Endothelial cell (in vitro differentiated cells): ENCODE data around the gene KCNQ4. TPM values are rescaled to one million over a fixed set of nuclear protein-coding genes. Genes with fewer than 3 reads are reported as not detected.

Experiments
- DNase-seq: peaks from one replicate; pipeline ENCODE4 v3.0.0; 2021; ENCODE audit warnings: low spot score
- H3K27ac Mint-ChIP-seq: one replicate; pipeline ENCODE4 v1.8.0; 2021; ENCODE audit warnings: mixed read lengths, inconsistent platforms; ENCODE audit not compliant: unreplicated experiment
- H3K27me3 Mint-ChIP-seq: one replicate; pipeline ENCODE4 v1.8.0; 2021; ENCODE audit warnings: mild to moderate bottlenecking, moderate library complexity, mixed read lengths, inconsistent platforms; ENCODE audit not compliant: unreplicated experiment
- H3K36me3 Mint-ChIP-seq: one replicate; pipeline ENCODE4 v1.8.0; 2021; ENCODE audit warnings: mild to moderate bottlenecking, low read depth, mixed read lengths, inconsistent platforms; ENCODE audit not compliant: unreplicated experiment
- H3K4me1 Mint-ChIP-seq: one replicate; pipeline ENCODE4 v1.8.0; 2021; ENCODE audit warnings: mild to moderate bottlenecking, mixed read lengths, inconsistent platforms; ENCODE audit not compliant: unreplicated experiment
- H3K4me3 Mint-ChIP-seq: one replicate; pipeline ENCODE4 v1.8.0; 2021; ENCODE audit warnings: mild to moderate bottlenecking, mixed read lengths, inconsistent platforms; ENCODE audit not compliant: unreplicated experiment
- H3K9me3 Mint-ChIP-seq: one replicate; pipeline ENCODE4 v1.8.0; 2021; ENCODE audit warnings: mixed read lengths, inconsistent platforms; ENCODE audit not compliant: unreplicated experiment
- total RNA-seq: library from RNA; stranded (reverse); fragmentation: NEBNext Ultra II Directional; extraction: Animal tissue kit (Norgen Biotek cat#: 25700); gene quantifications from one replicate; pipeline ENCODE4 v1.2.1, GENCODE V29; 2021; ENCODE audit not compliant: unreplicated experiment
- TF ChIP-seq, protein P1 (sequence below): fragments of 200-600 bp; sonication (generic); IDR thresholded peaks from one replicate; pipeline ENCODE4 v1.5.0; 2021; ENCODE audit warnings: antibody characterized with exemption; ENCODE audit not compliant: unreplicated experiment

The KCNQ4 gene
- total RNA-seq, 1 donor from 2014 or later: 1.5 TPM

DNA sequence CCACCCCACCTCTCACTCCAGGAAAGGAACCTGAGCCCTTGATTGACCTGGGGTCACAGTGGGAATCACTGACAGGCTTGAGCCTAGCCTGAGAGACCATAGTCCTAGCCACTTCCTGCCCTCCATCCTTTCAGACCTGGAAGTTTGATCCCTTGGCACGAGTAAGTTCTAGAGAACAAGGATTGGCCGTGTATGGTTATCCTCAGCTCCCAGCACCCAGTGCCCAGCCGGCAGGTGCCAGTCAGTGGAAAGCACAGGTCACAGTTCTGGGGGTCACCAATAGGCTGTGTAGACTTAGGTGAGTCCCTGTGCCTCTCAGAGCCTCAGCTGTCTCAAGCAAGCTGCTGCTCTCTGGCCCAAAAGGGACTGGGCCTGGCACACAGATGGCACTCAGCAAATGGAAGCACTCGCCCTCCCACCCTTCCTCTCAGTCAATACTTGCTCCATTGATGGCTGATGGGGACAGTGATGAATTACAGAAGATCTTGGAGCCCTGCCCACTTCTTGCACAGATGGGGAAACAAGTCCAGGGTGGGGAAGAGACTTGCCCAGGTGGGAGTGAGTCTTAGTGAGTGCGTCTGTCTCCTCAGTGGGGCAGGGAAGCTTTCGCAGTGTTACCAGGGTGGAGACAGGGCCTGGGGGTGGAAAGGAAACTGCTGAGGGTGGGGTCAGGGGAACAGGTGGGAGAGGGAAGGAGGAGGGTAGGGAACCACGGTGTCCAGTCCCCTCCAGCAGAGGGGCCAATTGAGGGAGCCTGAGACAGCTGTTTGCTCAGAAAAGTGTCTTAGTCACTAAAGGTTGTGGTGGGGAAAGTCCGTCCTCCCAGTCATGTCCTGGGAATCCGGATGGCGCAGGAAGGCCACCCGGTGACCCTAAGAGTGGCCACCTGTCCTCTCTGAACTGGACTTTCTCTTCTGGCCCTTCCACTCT is 2.6 kb upstream of the KCNQ4 start:
- no peaks in the 10 kb centered on the region for H3K9me3 Mint-ChIP-seq
- H3K4me3 Mint-ChIP-seq: no peak overlapping the region
- peaks cover 16% of the 10 kb centered on the region for H3K36me3 Mint-ChIP-seq
- peaks cover 18% of the 10 kb centered on the region for H3K27me3 Mint-ChIP-seq
- H3K4me1 Mint-ChIP-seq: peaks cover 17% of the 10 kb centered on the region
- no peak overlapping the region for H3K27ac Mint-ChIP-seq
- DNase-seq: no peak
- TF ChIP-seq, protein P1, sequence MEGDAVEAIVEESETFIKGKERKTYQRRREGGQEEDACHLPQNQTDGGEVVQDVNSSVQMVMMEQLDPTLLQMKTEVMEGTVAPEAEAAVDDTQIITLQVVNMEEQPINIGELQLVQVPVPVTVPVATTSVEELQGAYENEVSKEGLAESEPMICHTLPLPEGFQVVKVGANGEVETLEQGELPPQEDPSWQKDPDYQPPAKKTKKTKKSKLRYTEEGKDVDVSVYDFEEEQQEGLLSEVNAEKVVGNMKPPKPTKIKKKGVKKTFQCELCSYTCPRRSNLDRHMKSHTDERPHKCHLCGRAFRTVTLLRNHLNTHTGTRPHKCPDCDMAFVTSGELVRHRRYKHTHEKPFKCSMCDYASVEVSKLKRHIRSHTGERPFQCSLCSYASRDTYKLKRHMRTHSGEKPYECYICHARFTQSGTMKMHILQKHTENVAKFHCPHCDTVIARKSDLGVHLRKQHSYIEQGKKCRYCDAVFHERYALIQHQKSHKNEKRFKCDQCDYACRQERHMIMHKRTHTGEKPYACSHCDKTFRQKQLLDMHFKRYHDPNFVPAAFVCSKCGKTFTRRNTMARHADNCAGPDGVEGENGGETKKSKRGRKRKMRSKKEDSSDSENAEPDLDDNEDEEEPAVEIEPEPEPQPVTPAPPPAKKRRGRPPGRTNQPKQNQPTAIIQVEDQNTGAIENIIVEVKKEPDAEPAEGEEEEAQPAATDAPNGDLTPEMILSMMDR: no peak

DNA sequence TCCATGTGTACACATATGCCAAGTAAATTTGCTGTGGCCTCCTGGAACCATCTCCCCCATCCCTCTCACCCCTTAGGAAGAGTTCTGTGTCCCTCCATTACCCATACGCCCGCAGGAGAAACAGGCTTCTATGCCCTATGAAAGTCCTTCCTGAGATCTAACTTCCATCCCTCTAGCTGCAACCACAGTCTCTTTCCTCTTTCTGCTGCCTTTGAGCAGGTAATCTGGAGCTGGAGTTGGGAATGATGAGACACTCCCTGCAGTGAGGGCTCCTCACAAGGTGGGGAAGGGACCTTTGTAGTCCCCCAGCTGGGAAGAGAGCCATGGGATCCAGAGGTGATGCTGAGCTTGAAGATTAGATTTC is 2.0 kb upstream of the KCNQ4 start:
- Mint-ChIP-seq H3K36me3 (peaks cover 12% of the 10 kb centered on the region), H3K9me3 (no peaks in the 10 kb centered on the region), H3K4me3 (no peak overlapping the region), H3K27me3 (peaks cover 20% of the 10 kb centered on the region), H3K4me1 (peaks cover 17% of the 10 kb centered on the region), H3K27ac (no peak overlapping the region)
- TF ChIP-seq, protein P1: no peak
- DNase-seq: no peak

GRCh38 chr1:40782371-40782956 is 1.1 kb upstream of the KCNQ4 start:
- Mint-ChIP-seq H3K4me1 (peaks cover 17% of the 10 kb centered on the region), H3K36me3 (peaks cover 8% of the 10 kb centered on the region), H3K27ac (peak overlapping the region; percentile 67), H3K4me3 (peak overlapping the region; percentile 62), H3K9me3 (no peaks in the 10 kb centered on the region), H3K27me3 (peaks cover 22% of the 10 kb centered on the region)
- TF ChIP-seq, protein P1: no peak
- peak; percentile 46 for DNase-seq

DNA sequence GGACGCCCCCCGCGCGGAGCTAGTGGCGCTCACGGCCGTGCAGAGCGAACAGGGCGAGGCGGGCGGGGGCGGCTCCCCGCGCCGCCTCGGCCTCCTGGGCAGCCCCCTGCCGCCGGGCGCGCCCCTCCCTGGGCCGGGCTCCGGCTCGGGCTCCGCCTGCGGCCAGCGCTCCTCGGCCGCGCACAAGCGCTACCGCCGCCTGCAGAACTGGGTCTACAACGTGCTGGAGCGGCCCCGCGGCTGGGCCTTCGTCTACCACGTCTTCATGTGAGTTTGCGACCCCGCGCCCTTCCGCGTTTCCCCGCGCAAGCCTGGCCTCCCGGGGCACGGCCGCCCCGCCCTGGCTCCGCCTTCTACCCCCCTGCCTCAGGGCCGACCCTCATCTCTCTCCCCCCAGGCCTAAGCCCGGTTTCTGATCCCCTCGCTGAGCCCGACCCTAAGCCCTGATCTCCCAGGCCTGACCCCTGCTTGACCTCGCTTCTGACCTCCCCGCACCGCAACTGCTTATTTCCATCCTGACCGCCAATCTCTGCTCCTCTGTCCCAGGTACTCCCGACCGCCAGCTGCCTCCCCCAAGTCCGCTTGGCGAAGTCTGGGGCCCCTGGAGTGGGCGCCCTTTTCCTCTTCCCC is 669 bp downstream of the KCNQ4 start:
- peaks cover 22% of the 10 kb centered on the region for H3K27me3 Mint-ChIP-seq
- TF ChIP-seq, protein P1: no peak
- H3K4me3 Mint-ChIP-seq: peak overlapping the region; percentile 83
- peaks cover 14% of the 10 kb centered on the region for H3K4me1 Mint-ChIP-seq
- peaks cover 4% of the 10 kb centered on the region for H3K36me3 Mint-ChIP-seq
- no peak overlapping the region for H3K27ac Mint-ChIP-seq
- no peaks in the 10 kb centered on the region for H3K9me3 Mint-ChIP-seq
- DNase-seq: peak; percentile 36
